ENCODE data around the gene RAPSN.

DNA sequence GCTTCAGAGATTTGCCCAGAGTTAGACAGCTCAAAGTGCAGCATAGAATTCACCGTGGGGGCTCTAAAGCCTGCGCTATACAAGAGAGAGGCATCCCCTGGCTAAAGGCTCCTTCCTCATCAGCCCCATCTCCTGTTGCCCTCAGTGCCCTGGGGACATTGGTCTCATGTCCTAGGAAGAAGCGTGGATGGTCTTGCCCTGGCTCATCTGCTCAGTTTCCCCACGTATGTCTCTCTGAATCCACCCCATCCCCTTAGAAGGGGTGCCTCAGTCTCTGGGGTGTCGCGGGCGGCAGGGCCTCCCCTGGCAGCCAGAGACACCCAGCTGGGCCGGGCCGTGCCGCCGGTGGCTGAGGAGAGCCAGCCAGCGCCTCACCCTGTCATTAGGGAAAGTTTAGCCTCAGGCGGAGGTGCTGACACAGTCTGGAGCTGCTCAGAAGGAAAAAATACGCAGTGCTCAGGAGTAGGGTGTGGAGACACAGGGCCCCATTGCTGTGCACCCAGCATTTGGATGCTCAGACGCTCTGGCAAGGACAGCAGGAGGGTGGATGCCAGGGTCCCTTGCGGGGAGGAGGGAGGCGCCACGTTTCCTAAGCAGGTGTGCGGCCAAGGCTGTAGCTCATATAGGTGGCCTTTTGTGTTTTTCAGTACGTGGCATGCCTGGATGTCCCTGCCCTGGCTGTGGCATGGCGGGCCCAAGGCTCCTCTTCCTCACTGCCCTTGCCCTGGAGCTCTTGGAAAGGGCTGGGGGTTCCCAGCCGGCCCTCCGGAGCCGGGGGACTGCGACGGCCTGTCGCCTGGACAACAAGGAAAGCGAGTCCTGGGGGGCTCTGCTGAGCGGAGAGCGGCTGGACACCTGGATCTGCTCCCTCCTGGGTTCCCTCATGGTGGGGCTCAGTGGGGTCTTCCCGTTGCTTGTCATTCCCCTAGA lies 39.2 kb downstream of the RAPSN start:
- TF ChIP-seq CBX5 (IDR thresholded peaks at IDR 0.05; ENCODE audit: low read depth, low read length) (no peak), POLR2AphosphoS5 (IDR thresholded peaks at IDR 0.05; ENCODE audit: low read depth, low read length) (no peak), CTCF (IDR thresholded peaks at IDR 0.05; ENCODE audit: control extremely low read depth in 1 of 3, insufficient read depth in 1 of 3, low read depth in 1 of 3, low read length in 3 of 3) (no peak), SP1 (IDR thresholded peaks at IDR 0.05; ENCODE audit: low read depth, low read length) (no peak), RAD21 (IDR thresholded peaks at IDR 0.05 in 1 of 2, conservative IDR thresholded peaks at IDR 0.05 in 1 of 2; ENCODE audit: low read depth in 2 of 2, low read length in 2 of 2) (no peak)
